Testis (tissue), 2 donors: Measurements from ENCODE around the gene NRP2.

Source experiments
- CTCF ChIP-seq, 3 experiments: fragments of 450-650 bp in 2 of 3; fragments of 200-600 bp in 1 of 3; sonication (generic) in 1 of 3; IDR thresholded peaks; one replicate each; pipeline ENCODE4 v1.5.1; 2016 to 2019; ENCODE audit warnings: antibody characterized with exemption in 3 of 3, mild to moderate bottlenecking in 2 of 3, moderate library complexity in 1 of 3
- POLR2A ChIP-seq: fragments of 450-650 bp; IDR thresholded peaks from one replicate; pipeline ENCODE4 v1.6.1; 2017; ENCODE audit warnings: antibody characterized with exemption, mild to moderate bottlenecking, moderate library complexity

GRCh38 chr2:205746420-205746785 lies 64.1 kb downstream of the NRP2 start:
- TF ChIP-seq CTCF (IDR thresholded peaks at IDR 0.05), result no peak
- TF ChIP-seq POLR2A, result no peak
